Testis (tissue), 2 donors: ENCODE data around the gene F11.

ENCODE experiments used
- POLR2A ChIP-seq: fragments of 450-650 bp; IDR thresholded peaks from one replicate; pipeline ENCODE4 v1.6.1; 2017; ENCODE audit warnings: antibody characterized with exemption, mild to moderate bottlenecking, moderate library complexity
- TF ChIP-seq, protein P1 (sequence below), 3 experiments: fragments of 450-650 bp in 2 of 3; fragments of 200-600 bp in 1 of 3; sonication (generic) in 1 of 3; IDR thresholded peaks; one replicate each; pipeline ENCODE4 v1.5.1; 2016 to 2019; ENCODE audit warnings: antibody characterized with exemption in 3 of 3, mild to moderate bottlenecking in 2 of 3, moderate library complexity in 1 of 3

DNA sequence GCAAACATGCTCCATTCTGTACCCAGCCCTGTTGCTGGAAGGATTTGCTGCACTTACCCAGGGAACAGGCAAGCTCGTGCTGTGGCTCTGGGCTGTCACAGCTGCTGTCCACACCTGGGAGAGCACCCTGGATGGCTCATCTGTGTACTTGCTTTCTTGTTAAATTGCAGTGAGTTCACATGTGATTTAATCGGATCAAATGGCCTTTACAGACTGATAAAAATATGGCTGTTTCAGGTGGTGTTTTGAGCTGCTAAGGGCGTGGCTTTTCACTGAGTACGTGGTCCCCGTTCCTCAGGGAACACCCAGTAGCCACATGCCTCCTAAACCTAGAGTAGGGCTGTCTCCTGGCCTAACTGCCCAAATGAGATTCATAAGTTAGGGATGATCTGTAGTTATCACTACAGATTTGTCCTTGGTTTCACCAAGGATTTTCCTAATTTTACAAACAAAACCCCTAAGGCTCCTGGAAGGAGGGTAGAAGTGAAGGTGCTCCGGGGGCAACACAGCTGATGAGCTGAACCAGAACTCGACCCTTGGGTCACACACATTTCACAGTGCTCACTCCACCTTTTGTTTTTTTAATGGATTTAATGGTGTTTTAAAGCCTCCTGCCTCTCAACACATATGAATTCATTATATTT lies 25.0 kb upstream of the F11 start:
- TF ChIP-seq, protein P1, sequence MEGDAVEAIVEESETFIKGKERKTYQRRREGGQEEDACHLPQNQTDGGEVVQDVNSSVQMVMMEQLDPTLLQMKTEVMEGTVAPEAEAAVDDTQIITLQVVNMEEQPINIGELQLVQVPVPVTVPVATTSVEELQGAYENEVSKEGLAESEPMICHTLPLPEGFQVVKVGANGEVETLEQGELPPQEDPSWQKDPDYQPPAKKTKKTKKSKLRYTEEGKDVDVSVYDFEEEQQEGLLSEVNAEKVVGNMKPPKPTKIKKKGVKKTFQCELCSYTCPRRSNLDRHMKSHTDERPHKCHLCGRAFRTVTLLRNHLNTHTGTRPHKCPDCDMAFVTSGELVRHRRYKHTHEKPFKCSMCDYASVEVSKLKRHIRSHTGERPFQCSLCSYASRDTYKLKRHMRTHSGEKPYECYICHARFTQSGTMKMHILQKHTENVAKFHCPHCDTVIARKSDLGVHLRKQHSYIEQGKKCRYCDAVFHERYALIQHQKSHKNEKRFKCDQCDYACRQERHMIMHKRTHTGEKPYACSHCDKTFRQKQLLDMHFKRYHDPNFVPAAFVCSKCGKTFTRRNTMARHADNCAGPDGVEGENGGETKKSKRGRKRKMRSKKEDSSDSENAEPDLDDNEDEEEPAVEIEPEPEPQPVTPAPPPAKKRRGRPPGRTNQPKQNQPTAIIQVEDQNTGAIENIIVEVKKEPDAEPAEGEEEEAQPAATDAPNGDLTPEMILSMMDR (IDR thresholded peaks at IDR 0.05): no peak
- TF ChIP-seq POLR2A: no peak
